SK-N-SH (cell line): ENCODE data around the gene KANSL2. TPM values are rescaled to one million over a fixed set of nuclear protein-coding genes. Genes with fewer than 3 reads are reported as not detected.
A peak's percentile ranks its signal among the peaks of the same experiment; 100 is the strongest.

ENCODE experiments used
- CTCF ChIA-PET: fragments of 300-600, 350-600 bp; formaldehyde crosslinking; extraction: SDS; loops from one replicate; lab custom pipeline; 2021; lab: Yijun Ruan, JAX
- POLR2A ChIA-PET: fragments of 350-600 bp; sonication (Branson Sonifier 250); formaldehyde crosslinking; extraction: SDS; loops from one replicate; lab custom pipeline; 2020; ENCODE audit warnings: antibody characterized with exemption, inconsistent platforms; lab: Yijun Ruan, JAX
- DNase-seq: peaks from one replicate; pipeline ENCODE4 v3.0.0; 2012
- H2AFZ ChIP-seq: fragments of 200-600 bp; sonication (generic); 2 replicates; pipeline ENCODE4 v1.8.1; 2016; ENCODE audit warnings: antibody characterized with exemption, mild to moderate bottlenecking, low read depth
- H3F3A ChIP-seq: fragments of 200-600 bp; sonication (generic); replicated peaks from 2 replicates; pipeline ENCODE3; 2016; ENCODE audit warnings: antibody characterized with exemption, mild to moderate bottlenecking; ENCODE audit not compliant: insufficient read depth
- H3K27ac ChIP-seq, 2 experiments: fragments of 200-500 bp in 1 of 2; fragments of 200-600 bp in 1 of 2; sonication (Bioruptor generic) in 1 of 2; sonication (generic), shearing (Covaris generic) in 1 of 2; 2 replicates each; pipeline versions ENCODE4 v1.5.1 to v1.6.1; 2014 to 2016; ENCODE audit warnings: low read depth in 2 of 2, inconsistent platforms in 1 of 2, low read length in 1 of 2, mild to moderate bottlenecking in 1 of 2, mixed read lengths in 1 of 2
- H3K27me3 ChIP-seq: fragments of 200-600 bp; sonication (generic), shearing (Covaris generic); 2 replicates; pipeline ENCODE4 v1.6.1; 2016; ENCODE audit warnings: mixed run types; ENCODE audit not compliant: insufficient read depth
- H3K36me3 ChIP-seq, 2 experiments: fragments of 200-500 bp in 1 of 2; fragments of 200-600 bp in 1 of 2; sonication (Bioruptor generic) in 1 of 2; sonication (generic) in 1 of 2; replicated peaks in 1 of 2; 2 replicates each; pipeline versions ENCODE3 to v1.5.1; 2014 to 2016; ENCODE audit warnings: low read length in 1 of 2, mild to moderate bottlenecking in 1 of 2; ENCODE audit not compliant: insufficient read depth in 2 of 2, control insufficient read depth in 1 of 2
- H3K4me1 ChIP-seq, 2 experiments: fragments of 200-500 bp in 1 of 2; fragments of 200-600 bp in 1 of 2; sonication (Bioruptor generic) in 1 of 2; sonication (generic), shearing (Covaris generic) in 1 of 2; 2 replicates each; pipeline versions ENCODE4 v1.5.1 to v1.6.1; 2014 to 2016; ENCODE audit warnings: low read depth in 1 of 2, low read length in 1 of 2, mixed run types in 1 of 2; ENCODE audit not compliant: insufficient read depth in 2 of 2, control insufficient read depth in 1 of 2
- H3K4me2 ChIP-seq: fragments of 200-600 bp; sonication (generic), shearing (Covaris generic); 2 replicates; pipeline ENCODE4 v1.6.1; 2017; ENCODE audit warnings: mixed run types
- H3K4me3 ChIP-seq, 2 experiments: fragments of 200-500 bp in 1 of 2; fragments of 200-600 bp in 1 of 2; sonication (Bioruptor generic) in 1 of 2; sonication (generic), shearing (Covaris generic) in 1 of 2; 2 replicates each; pipeline versions ENCODE4 v1.5.1 to v1.8.1; 2014 to 2016; ENCODE audit warnings: low read depth in 2 of 2, inconsistent platforms in 1 of 2, low read length in 1 of 2, mild to moderate bottlenecking in 1 of 2, mixed read lengths in 1 of 2, moderate library complexity in 1 of 2
- H3K79me2 ChIP-seq: fragments of 200-600 bp; sonication (generic); 2 replicates; pipeline ENCODE4 v1.8.1; 2017; ENCODE audit warnings: mild to moderate bottlenecking; ENCODE audit not compliant: insufficient read depth
- H3K9ac ChIP-seq: fragments of 200-600 bp; sonication (generic); 2 replicates; pipeline ENCODE4 v1.6.1; 2017; ENCODE audit warnings: mixed run types
- H3K9me2 ChIP-seq: fragments of 200-600 bp; sonication (generic); 2 replicates; pipeline ENCODE4 v1.6.1; 2017; ENCODE audit warnings: mixed run types
- H3K9me3 ChIP-seq: fragments of 200-600 bp; sonication (generic); 2 replicates; pipeline ENCODE4 v1.6.1; 2017; ENCODE audit warnings: mixed run types, mild to moderate bottlenecking, moderate library complexity
- H4K20me1 ChIP-seq: fragments of 200-600 bp; sonication (generic); 2 replicates; pipeline ENCODE4 v1.6.1; 2017; ENCODE audit warnings: mild to moderate bottlenecking, mixed run types; ENCODE audit not compliant: insufficient read depth
- CHD2 ChIP-seq: fragments of 150-350 bp; IDR thresholded peaks from 2 replicates; pipeline ENCODE4 v1.6.1; 2018; ENCODE audit warnings: low read length; ENCODE audit not compliant: partially characterized antibody
- ELF1 ChIP-seq: IDR thresholded peaks from 2 replicates; pipeline ENCODE4 v1.4.0; 2012
- EP300 ChIP-seq, 2 experiments: IDR thresholded peaks; 2 replicates each; pipeline versions ENCODE4 v1.4.0 to v1.6.1; 2012; ENCODE audit warnings: borderline replicate concordance in 1 of 2, low read depth in 1 of 2, low read length in 1 of 2
- EZH2phosphoT487 ChIP-seq: fragments of 200-600 bp; sonication (generic); IDR thresholded peaks from 2 replicates; pipeline ENCODE4 v1.6.1; 2017; ENCODE audit warnings: low read depth, mixed run types, mild to moderate bottlenecking, antibody characterized with exemption, moderate library complexity, borderline replicate concordance
- FOXJ3 ChIP-seq: sonication (generic); formaldehyde crosslinking; IDR thresholded peaks from 2 replicates; pipeline ENCODE4 v1.5.1; 2020; ENCODE audit warnings: mild to moderate bottlenecking, missing genetic modification reagents
- FOXM1 ChIP-seq: IDR thresholded peaks from 2 replicates; pipeline ENCODE4 v1.4.0; 2012; ENCODE audit warnings: low read depth, mild to moderate bottlenecking
- GABPA ChIP-seq: IDR thresholded peaks from 2 replicates; pipeline ENCODE4 v1.4.0; 2012; ENCODE audit warnings: low read depth, mild to moderate bottlenecking
- GATA2 ChIP-seq: sonication (generic); formaldehyde crosslinking; IDR thresholded peaks from 2 replicates; pipeline ENCODE4 v1.5.0; 2020; ENCODE audit warnings: mild to moderate bottlenecking, missing genetic modification reagents
- JUND ChIP-seq: IDR thresholded peaks from 2 replicates; pipeline ENCODE4 v1.4.0; 2012
- MEF2A ChIP-seq: IDR thresholded peaks from 2 replicates; pipeline ENCODE4 v1.4.0; 2012; ENCODE audit warnings: low read depth, borderline replicate concordance
- MXI1 ChIP-seq: IDR thresholded peaks from 2 replicates; pipeline ENCODE4 v1.6.1; 2012; ENCODE audit warnings: mild to moderate bottlenecking, low read depth, low read length, improper control_type of control experiment
- NFIC ChIP-seq: IDR thresholded peaks from 2 replicates; pipeline ENCODE4 v1.4.0; 2012; ENCODE audit warnings: borderline replicate concordance
- NRF1 ChIP-seq: IDR thresholded peaks from 2 replicates; pipeline ENCODE4 v1.6.1; 2012; ENCODE audit warnings: low read depth, mild to moderate bottlenecking, low read length
- POLR2AphosphoS5 ChIP-seq: IDR thresholded peaks from 2 replicates; pipeline ENCODE4 v1.6.1; 2012; ENCODE audit warnings: low read depth, low read length
- RAD21 ChIP-seq: IDR thresholded peaks from 2 replicates; pipeline ENCODE4 v1.6.1; 2012; ENCODE audit warnings: mild to moderate bottlenecking, low read length
- RXRA ChIP-seq: IDR thresholded peaks from 2 replicates; pipeline ENCODE4 v1.4.0; 2012; ENCODE audit warnings: low read depth, mild to moderate bottlenecking, borderline replicate concordance
- SMC3 ChIP-seq: IDR thresholded peaks from 2 replicates; pipeline ENCODE4 v1.6.1; 2012; ENCODE audit warnings: low read depth, low read length, improper control_type of control experiment
- TAF1 ChIP-seq: IDR thresholded peaks from 2 replicates; pipeline ENCODE4 v1.6.1; 2012; ENCODE audit warnings: low read depth, mild to moderate bottlenecking, low read length, moderate library complexity, borderline replicate concordance
- TCF12 ChIP-seq: IDR thresholded peaks from 2 replicates; pipeline ENCODE4 v1.4.0; 2012
- YY1 ChIP-seq: IDR thresholded peaks from 2 replicates; pipeline ENCODE4 v1.4.0; 2012; ENCODE audit warnings: low read depth, mild to moderate bottlenecking
- WGBS: methylation state at CpG from one replicate; pipeline ENCODE4 v1.1.6; 2017; ENCODE audit warnings: low lambda C conversion rate; 5-methylcytosine and 5-hydroxymethylcytosine counted together
- polyA plus RNA-seq, 3 experiments: library from polyadenylated mRNA; depleted of rRNA; stranded (reverse); fragments of >200 nt; gene quantifications; 2 replicates each; pipeline ENCODE4 v1.2.3, GENCODE V29; 2012
- TF ChIP-seq, protein P1 (sequence below): IDR thresholded peaks from 2 replicates; pipeline ENCODE4 v1.4.0; 2012; ENCODE audit warnings: low read depth, borderline replicate concordance
- TF ChIP-seq, protein P2 (sequence below): IDR thresholded peaks from 2 replicates; pipeline ENCODE4 v1.4.0; 2012; ENCODE audit warnings: low read depth
- TF ChIP-seq, protein P3 (sequence below): fragments of 150-350 bp; IDR thresholded peaks from 2 replicates; pipeline ENCODE4 v1.6.1; 2016; ENCODE audit warnings: mild to moderate bottlenecking, low read depth, low read length
- TF ChIP-seq, protein P4 (sequence below): fragments of 200-600 bp; sonication (generic); IDR thresholded peaks from 2 replicates; pipeline ENCODE4 v1.6.1; 2017; ENCODE audit warnings: antibody characterized with exemption, mild to moderate bottlenecking, moderate library complexity

Gene KANSL2
- polyA plus RNA-seq, 1 of the 3 experiments (the other 2 are of a cell fraction), result 32.8 TPM

DNA sequence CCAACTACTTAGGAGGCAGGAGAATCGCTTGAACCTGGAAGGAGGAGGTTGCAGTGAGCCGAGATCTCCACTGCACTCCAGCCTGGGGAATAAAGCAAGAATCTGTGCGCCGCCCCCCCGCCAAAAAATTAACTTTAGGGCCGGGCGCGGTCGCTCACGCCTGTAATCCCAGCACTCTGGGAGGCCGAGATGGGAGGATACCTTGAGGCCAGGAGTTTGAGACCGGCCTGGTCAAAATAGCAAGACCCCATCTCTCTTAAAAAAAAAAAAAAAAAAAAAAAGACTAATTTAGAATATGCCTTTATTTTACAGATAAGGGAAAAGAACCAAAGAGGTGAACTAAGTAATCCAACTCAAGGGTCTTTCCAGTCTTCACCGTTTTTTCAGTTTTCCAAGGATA, 1.2 kb downstream of the KANSL2 start:
- DNase-seq, result no peak
- POLR2A ChIA-PET, result no interaction called here
- Histone ChIP-seq H3K9me2 (no peaks in the 10 kb centered on the region), H3K9me3 (no peaks in the 10 kb centered on the region), H4K20me1 (peaks cover 25% of the 10 kb centered on the region), H3K9ac (peak overlapping the region; percentile 99; the same call in 1 of the 2 replicates), H3K36me3 (peaks cover 33 to 40% of the 10 kb centered on the region in 2 experiments), H3K79me2 (peaks cover 62% of the 10 kb centered on the region), H3K4me2 (peak overlapping the region; percentile 87), H3K4me3 (peak overlapping the region; percentile 89 to 100), H3F3A (no peaks in the 10 kb centered on the region), H3K27ac (peak overlapping the region in 1 of 2 experiments; percentile 82; a peak in 1 of 4 replicates), H2AFZ (no peak overlapping the region), H3K4me1 (peaks cover 14 to 17% of the 10 kb centered on the region in 2 experiments; a peak in 3 of 4 replicates), H3K27me3 (no peaks in the 10 kb centered on the region)
- CTCF ChIA-PET, result interaction anchor here (2.4 kb wide), 1 partner anchor 115 kb away, joined by 6 read pairs; no protein-coding TSS in a partner anchor
- WGBS, result 50% methylated on average over 13 of the region's 13 CpGs
- TF ChIP-seq MEF2A (no peak), CHD2 (no peak), GATA2 (no peak), TCF12 (no peak), FOXJ3 (CRISPR knock-in tag) (no peak), YY1 (no peak), TAF1 (no peak), JUND (no peak), RXRA (no peak), ELF1 (no peak), POLR2AphosphoS5 (no peak), MXI1 (no peak), EP300 (IDR thresholded peaks at IDR 0.05; ENCODE audit: borderline replicate concordance in 1 of 2, low read depth in 1 of 2, low read length in 1 of 2) (no peak)
- TF ChIP-seq, protein P1, sequence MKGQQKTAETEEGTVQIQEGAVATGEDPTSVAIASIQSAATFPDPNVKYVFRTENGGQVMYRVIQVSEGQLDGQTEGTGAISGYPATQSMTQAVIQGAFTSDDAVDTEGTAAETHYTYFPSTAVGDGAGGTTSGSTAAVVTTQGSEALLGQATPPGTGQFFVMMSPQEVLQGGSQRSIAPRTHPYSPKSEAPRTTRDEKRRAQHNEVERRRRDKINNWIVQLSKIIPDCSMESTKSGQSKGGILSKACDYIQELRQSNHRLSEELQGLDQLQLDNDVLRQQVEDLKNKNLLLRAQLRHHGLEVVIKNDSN, result no peak
- TF ChIP-seq, protein P2, sequence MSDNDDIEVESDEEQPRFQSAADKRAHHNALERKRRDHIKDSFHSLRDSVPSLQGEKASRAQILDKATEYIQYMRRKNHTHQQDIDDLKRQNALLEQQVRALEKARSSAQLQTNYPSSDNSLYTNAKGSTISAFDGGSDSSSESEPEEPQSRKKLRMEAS, result no peak
- TF ChIP-seq, protein P3, sequence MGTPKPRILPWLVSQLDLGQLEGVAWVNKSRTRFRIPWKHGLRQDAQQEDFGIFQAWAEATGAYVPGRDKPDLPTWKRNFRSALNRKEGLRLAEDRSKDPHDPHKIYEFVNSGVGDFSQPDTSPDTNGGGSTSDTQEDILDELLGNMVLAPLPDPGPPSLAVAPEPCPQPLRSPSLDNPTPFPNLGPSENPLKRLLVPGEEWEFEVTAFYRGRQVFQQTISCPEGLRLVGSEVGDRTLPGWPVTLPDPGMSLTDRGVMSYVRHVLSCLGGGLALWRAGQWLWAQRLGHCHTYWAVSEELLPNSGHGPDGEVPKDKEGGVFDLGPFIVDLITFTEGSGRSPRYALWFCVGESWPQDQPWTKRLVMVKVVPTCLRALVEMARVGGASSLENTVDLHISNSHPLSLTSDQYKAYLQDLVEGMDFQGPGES, result no peak

DNA sequence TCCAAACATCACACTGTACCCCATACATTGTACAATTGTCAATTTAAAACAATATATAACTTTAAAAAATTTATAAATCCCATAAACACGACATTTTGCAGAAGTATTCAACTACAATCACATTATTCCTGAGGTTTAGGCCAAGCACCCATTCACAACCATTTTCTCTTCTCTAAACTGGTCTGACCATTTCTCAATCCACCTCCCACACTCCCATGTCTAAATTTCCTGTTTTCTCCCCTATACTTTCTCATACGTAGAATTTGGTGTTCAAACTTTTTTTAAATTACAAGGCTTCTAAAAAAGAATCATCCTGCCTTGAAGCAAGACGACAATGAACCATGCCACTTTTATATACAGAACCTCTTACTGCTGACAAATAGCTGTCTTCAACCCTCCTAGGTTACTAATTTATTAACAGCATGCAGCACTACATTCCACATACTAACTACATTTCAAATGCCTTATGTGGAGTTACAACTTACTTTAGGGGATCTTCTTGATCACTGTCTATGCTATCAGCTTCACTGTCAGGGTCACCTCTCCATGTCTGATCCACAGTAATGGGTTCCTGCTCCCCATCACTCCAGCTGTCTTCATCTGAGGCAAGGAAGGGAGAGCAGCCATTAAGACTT, 3.4 kb downstream of the KANSL2 start:
- H3K79me2 ChIP-seq, result peaks cover 83% of the 10 kb centered on the region
- no peak overlapping the region for H2AFZ ChIP-seq
- no peak overlapping the region for H3K27ac ChIP-seq
- ChIA-PET CTCF (no interaction called here), POLR2A (interaction anchor here (0.7 kb wide), 1 partner anchor 709 kb away, joined by 3 read pairs; no protein-coding TSS in a partner anchor)
- H3K27me3 ChIP-seq, result no peaks in the 10 kb centered on the region
- H3K9me3 ChIP-seq, result no peaks in the 10 kb centered on the region
- 65% methylated on average over 3 of the region's 3 CpGs for WGBS
- no peaks in the 10 kb centered on the region for H3K9me2 ChIP-seq
- H3K4me3 ChIP-seq, result peak overlapping the region; percentile 12 to 29; a peak in 1 of 4 replicates
- H4K20me1 ChIP-seq, result peaks cover 37% of the 10 kb centered on the region
- H3F3A ChIP-seq, result peaks cover 4% of the 10 kb centered on the region
- peaks cover 14 to 17% of the 10 kb centered on the region in 2 experiments; a peak in 3 of 4 replicates for H3K4me1 ChIP-seq
- peak overlapping the region; percentile 87 for H3K4me2 ChIP-seq
- no peak overlapping the region for H3K9ac ChIP-seq
- H3K36me3 ChIP-seq, result peaks cover 38 to 58% of the 10 kb centered on the region in 2 experiments
- no peak for DNase-seq
- TF ChIP-seq NFIC (no peak), NRF1 (no peak), EZH2phosphoT487 (no peak), GABPA (no peak), YY1 (no peak), RXRA (no peak), TCF12 (no peak), GATA2 (no peak), RAD21 (no peak), SMC3 (no peak), CHD2 (no peak), FOXM1 (no peak)
- TF ChIP-seq, protein P4, sequence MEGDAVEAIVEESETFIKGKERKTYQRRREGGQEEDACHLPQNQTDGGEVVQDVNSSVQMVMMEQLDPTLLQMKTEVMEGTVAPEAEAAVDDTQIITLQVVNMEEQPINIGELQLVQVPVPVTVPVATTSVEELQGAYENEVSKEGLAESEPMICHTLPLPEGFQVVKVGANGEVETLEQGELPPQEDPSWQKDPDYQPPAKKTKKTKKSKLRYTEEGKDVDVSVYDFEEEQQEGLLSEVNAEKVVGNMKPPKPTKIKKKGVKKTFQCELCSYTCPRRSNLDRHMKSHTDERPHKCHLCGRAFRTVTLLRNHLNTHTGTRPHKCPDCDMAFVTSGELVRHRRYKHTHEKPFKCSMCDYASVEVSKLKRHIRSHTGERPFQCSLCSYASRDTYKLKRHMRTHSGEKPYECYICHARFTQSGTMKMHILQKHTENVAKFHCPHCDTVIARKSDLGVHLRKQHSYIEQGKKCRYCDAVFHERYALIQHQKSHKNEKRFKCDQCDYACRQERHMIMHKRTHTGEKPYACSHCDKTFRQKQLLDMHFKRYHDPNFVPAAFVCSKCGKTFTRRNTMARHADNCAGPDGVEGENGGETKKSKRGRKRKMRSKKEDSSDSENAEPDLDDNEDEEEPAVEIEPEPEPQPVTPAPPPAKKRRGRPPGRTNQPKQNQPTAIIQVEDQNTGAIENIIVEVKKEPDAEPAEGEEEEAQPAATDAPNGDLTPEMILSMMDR, result no peak
- TF ChIP-seq, protein P3, result no peak
